HG03565 (cell line): Measurements from ENCODE around the gene AMPD3.

ENCODE experiments used
- ATAC-seq: cut with Tn5 transposase; IDR thresholded peaks from one replicate; pipeline ENCODE4 v1.9.1; 2021; ENCODE audit warnings: mild to moderate bottlenecking, moderate library complexity; ENCODE audit not compliant: unreplicated experiment

The AMPD3 gene

DNA sequence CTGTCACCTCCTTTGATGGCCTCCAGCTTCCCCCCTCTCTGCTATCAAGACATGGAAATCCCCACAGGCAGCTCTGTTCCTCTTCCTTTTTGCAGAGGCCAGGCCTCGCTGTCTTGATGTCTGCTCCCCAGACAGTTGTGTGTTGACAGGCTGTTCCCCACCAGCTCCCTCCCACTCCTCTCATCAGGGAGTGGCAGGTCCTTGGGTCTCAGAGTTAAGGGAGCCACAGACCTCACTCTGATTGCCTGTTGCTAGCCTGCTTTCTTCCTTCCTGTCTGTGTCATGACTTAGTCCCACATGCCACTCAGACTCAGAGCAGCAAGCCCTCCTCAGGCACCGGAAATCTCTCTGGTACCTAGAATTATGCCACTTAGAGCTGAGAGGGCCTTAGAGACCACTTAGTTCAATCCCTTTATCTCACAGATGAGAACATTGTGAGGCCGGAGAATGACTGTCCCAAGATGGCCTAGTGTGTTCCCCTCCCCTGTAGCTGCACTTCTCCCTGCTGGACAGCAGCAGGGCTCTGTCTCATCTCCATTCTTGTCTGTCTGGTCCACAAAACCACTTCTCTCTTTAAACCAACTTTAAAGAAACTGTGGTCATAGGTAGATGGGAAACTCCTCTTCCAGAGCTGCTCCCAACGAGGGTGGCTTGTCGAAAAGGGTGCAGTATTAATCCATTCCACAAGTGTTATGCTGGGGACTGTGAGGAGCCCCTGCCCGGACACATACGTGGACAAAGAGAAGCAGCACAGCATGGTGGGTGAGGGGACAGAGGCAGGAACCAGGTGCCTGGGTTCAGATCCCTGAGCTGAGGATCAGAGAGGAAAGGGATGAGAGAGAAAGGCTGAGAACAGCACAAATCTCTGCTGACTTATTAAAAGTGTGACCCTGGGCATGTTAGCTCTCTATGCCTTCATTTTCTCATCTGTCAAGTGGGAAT is 4.2 kb downstream of the AMPD3 start:
- ATAC-seq, result peak; percentile 33

DNA sequence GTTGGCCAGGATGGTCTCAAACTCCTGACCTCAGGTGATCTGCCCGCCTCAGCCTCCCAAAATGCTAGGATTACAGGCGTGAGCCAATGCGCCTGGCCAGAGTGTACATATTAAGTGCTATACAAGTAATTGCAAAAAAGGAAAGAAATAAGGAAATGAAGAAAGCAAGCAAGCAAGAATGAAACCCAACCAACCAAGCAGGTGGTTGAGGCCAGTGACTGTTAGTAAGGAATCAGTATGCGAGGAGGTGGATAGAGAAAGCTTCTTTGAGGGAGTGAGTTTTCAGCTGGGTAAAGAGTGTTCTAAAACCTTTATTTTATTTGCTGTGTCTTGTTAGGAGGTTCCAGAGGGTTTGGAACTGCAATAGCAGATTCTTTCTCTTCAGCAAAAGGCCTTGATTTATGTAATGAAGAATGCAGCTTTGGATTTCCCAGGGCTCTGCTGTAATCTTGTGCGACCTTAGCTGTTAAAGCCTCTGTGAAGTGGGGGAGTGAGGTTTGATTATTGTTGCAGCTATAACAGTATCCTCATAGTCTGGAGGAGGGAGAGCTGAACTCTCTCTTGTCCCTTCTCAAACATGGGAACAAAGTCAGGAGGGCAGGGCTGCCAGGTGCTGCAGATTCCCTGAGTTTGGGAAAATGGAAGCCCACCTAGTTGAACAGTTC is 5.7 kb downstream of the AMPD3 start:
- ATAC-seq, result peak; percentile 24

GRCh38 chr11:10461276-10461790 is 6.3 kb downstream of the AMPD3 start:
- no peak for ATAC-seq

DNA sequence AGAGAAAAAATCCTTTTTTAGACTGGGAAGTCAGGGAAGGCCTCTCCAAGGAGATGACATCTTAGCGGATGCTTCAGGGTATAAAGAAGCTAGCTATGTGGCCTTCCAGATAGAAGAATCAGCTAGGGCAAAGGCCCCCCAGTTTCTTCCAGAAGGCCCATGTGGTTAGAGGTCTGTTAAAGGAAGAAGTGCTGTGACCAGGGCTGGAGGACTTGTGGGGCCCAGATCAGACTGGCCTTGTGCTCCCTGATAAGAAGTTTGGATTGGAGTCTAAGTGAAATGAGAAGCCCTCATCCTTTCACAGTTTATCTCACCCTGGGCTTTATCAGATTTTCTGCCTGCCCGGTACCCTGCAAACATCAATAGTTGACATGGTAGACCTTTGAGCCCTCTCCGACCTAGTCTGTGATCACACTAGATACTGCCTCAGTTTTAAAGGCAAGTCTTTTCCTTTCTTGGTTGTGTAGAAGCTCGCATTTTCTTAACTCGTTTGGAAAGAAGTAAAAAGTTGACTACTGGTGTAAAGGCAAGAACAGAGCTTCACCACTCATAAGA is 7.8 kb downstream of the AMPD3 start:
- no peak for ATAC-seq

DNA sequence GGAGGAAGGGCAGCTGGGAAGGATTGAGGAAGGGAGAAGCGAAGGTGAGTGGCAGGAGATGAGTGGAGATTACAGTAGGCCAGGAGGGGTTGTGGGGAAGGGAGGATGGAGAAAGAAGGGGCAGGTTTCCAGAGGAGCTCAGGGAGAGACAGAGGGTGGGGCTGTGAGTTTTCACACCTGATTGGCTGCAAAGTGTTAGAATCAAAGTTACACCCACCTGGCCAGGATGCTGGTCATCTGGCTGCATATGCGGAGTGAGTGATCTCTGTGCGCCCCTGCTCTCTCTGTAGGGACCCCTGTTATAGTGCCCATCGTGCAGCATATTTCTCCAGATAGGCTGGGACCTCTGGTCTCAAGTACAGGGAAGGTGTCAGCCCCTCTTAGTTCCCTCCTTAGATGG is 18.3 kb downstream of the AMPD3 start:
- no peak for ATAC-seq

DNA sequence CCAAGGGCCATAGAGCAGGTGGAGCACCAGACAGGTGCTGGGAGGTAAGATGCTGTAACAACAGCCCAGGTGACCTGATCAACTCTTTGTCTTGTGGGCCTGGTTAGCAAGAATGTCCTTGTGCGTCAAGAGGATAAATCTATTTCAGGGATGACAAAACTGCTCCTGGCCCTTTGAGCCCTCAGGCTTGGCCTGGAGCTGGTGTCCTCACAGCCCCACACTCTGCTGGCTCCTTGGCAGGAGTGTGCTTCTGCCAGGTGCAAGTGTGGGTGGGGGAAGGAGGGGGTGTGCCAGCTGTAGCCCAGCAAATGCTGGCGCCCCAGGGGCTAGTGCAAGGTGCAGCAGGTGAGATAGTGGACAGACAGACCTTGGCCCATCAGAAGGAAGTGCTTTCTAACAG is 19.5 kb downstream of the AMPD3 start:
- ATAC-seq, result no peak

DNA sequence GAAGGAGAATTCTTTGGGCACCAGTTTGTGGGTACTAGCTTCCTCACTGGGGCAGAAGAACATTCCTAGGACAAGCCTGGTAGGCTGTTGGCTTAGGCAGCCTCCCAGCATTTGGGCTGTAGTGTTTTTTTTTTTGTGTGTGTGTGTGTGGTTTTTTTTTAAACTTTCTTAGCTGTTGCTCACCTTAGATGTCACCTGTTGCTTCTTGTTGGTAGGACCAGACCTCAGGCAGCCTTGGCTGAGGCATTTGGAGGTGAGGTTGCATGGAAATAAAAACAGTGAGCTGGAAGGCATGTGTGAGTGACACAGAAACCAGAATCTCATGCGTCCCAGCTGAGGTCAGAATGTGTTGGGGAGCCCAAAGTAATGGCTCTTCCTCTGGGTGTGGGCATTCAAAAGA is 21.3 kb downstream of the AMPD3 start:
- ATAC-seq, result no peak

GRCh38 chr11:10476927-10477689 is 22.0 kb downstream of the AMPD3 start:
- no peak for ATAC-seq

DNA sequence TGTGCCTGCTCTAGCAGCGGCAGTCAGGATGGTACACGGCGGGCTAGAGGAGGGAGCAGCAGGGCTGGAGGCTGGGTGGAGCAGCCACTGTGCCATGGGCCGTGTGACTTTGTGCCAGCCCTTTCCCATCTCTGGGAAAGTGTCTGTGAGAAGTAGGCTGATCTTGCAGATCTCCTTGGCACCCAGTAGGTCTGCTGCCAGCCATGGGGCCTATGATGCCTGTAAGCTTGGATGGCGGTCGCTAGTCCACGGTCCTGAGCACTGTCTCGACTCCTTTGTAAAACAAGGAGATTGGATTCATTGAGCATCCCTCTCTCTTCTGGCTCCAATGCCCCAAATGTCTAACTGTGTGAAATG is 22.6 kb downstream of the AMPD3 start:
- ATAC-seq, result no peak

- no peak for ATAC-seq
These were observed 23.0 kb downstream of the AMPD3 start for GRCh38 chr11:10478066-10478465.

DNA sequence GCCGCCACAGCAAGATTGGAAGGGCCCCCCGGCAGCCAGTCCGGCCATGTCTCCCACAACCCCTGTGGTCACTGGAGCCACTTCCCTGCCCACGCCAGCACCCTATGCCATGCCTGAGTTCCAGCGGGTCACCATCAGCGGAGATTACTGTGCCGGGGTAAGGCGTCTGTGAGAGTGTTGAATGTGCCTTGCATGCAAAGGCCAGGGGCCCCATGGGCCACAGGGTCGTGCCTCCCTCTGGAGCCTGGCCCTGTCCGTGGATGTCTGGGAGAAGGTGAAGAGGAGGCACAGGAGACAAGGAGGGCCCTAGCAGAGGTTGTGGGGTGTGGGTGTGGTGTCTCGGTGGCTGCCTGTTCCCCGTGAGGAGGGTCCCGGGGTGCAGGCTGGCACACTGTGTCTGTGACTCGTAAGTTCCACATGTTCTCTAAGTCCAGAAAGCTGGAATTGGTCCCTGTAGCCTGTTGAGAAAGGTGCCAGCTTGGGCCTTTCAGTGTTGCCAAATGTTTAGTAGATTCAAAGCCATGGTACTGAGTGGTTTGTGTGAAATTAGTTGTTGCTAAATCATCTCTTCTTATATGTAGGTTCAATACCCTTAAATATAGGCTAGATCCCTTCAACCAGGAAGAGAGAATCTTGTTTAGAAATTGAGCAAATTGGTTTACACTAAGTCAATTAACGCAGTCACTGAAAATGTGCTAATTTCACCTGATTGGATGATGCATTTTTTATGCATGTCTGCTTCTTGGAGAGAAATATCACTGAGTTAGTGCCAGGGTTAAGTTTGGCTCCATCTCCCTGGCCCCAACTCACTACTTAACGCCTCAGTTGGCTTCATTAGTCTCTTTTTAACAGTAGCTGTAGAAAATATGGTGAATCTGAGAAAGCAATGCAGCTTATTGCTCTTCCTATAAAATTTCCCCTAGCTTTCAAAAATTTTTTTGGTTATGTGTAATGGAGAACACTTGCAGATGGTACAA is 23.8 kb downstream of the AMPD3 start:
- ATAC-seq, result no peak

DNA sequence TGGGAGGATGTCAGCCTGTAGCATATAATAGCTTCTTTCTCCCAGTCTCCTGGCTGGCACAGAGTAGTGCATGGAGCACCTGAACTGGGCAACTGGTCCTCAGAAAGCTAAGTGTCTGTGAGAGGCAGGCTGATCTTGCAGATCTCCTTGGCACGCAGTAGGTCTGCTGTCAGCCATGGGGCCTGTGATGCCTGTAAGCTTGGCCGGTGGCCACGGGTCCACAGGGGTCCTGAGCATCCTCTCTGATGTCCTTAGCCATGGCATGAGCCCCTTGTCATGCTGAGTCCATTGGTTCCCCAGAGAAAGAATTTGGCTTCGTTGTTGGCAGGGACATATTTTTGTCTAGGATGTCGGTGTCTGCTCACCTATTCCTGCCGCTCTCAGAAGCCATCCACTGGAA is 25.0 kb downstream of the AMPD3 start:
- ATAC-seq, result no peak

DNA sequence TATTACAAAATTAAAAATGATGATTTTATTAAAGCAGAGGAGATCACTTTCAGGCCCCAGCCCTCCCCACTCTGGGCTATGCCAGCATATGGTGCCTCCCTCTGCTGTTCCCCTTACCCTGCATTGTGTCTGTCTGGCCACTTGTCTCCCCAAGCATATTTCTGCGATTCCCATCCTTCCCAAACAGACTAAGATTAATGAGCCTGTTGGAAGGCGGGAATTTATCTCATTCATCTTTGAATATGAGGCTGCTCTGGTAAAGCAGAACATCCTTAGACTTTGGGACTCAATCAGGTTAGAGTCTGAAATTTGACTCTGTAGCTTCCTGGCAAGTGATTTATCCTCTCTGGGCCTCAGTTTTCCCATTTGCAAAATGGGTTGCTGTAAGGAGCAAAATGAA is 25.7 kb downstream of the AMPD3 start:
- ATAC-seq, result no peak

DNA sequence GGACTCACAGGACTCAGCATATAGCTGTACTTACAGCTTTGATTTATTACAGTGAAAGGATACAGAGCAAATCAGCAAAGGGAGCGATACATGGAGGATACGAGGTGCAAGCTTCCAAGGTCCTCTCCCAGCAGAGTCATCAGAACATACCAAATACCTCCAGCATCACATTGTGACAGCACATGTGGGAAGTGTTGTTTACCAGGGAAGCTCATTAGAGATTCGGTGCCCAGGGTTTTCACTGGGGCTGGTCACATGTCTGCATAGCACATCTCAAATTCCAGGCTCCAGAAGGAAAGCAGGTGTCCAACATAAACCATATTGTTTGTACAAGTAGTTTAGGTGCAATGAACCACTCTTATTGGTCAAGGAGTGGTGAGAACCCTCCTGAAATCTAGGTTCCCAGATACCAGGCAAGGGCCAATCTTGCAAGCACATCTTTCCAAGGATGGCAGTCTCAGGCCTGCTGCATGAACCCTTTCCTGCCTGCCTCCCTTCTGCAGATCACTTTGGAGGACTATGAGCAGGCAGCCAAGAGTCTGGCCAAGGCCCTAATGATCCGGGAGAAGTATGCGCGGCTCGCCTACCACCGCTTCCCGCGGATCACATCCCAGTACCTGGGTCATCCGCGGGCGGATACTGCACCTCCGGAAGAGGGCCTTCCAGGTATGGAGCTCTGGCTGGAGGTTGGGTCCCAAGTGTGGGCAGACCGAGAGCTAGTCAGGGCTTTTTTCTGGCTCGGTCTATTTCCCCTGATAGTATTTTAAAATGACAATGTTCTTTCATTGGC is 26.7 kb downstream of the AMPD3 start:
- no peak for ATAC-seq

GRCh38 chr11:10483174-10483573 is 28.1 kb downstream of the AMPD3 start:
- no peak for ATAC-seq

DNA sequence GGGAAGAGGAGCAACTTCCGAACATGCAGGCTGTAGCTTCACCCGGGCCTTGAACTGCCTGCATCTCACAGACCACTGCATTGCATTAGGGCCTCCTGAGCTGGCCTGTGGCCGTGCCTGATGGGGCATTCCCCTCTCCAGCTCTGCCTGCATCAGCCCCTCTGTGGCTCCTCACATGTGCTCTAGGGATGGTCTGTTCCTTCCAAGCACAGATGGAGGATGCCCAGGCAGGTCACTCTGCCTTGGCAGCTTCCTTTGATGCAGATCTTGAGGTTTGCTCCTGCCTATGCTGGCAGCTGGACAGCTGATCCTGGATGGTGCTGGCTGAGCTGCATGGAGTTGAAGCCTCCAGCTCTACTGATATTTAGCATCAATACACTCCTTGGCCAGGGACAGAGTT is 28.5 kb downstream of the AMPD3 start:
- no peak for ATAC-seq

- no peak for ATAC-seq
These were observed 29.6 kb downstream of the AMPD3 start for GRCh38 chr11:10484461-10485180.

DNA sequence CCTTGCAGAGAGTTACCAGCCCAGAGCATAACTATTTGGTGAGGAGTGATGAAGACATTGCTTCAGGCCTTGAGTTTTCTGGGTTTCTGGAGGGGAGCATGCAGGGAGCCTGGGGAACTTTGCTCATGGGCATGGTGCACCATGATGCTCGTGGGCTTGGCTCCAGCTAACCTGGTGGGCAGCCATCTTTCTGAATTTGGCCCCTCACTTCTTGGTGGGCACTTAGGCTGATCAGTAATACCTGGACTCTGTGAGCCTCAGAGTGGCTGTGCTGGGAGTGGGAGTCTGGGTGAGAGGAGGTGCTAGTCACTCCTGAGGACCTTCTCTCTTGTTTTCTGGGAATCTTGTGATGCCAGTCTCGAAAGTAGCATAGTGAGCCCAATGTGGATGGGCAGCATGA is 30.6 kb downstream of the AMPD3 start:
- no peak for ATAC-seq
